GM18870 (cell line): Measurements from ENCODE around the gene CRIM1.

Experiments used
- ATAC-seq: cut with Tn5 transposase; IDR thresholded peaks from one replicate; pipeline ENCODE4 v1.9.1; 2021; ENCODE audit warnings: moderate library complexity; ENCODE audit not compliant: unreplicated experiment

The CRIM1 gene

DNA sequence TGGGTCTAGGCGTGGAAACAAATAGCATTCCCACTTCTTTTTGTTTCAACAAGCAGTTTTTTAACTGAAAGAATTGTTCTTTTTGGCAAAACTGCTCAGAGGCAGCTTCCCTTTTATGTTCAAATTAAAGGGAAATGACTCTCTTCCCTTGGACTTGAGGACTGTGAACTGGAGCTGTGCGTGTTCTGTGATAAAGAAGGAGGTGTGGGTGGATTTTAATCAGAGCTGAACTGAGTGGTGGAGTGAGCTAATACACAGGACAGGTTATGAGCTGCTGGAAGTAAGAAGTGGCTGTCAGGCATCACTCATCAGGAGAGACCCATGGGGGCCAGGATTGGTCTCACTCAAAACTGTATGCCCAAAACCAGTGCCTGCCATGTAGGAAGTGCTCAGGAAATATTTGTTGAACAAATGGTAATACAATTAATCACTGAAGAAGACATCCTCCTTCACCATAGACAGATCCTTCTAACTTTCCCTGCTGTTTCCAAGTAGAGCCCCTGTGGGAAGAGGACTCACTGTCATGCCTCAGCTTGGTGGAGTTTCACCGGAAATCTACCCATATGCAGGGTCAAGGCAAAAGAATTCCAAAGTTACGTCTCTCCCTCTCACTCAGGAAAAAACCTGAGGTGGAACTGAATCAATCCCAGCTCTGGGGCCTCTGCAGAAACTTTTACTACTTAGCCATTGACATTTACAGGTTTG, 186.5 kb downstream of the CRIM1 start:
- ATAC-seq: no peak

DNA sequence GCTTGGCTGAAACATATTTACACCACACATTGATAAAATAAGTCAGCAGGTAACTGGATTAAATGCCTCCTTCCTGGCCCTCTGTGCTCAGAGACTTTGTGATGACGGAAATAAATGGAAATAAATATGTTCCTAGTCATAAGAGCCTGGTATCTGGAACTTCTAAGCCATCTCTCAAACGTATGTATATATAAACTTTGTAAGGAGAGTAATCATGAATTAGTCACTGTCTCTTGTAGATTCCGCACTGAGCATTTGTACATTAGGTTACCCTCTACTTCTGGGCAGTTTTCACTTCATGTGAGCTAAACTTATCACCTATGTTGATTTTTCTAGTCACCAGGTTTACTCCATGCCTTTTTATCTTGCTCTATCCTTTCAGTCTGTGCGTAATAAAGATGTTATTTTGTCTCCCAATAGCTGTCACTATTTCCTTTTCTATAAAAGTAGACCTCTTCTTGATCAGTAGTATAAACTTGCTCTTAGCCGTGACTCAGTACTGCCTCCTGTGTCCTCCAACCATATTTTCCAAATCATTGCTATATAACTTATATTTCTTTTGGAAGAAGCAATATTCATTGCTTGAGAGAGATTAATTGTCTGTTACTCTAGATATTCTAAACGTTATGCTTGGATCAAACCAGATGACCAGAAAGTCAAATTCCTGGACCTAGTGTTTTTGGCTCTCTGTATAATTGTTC, 189.2 kb downstream of the CRIM1 start:
- ATAC-seq: no peak

DNA sequence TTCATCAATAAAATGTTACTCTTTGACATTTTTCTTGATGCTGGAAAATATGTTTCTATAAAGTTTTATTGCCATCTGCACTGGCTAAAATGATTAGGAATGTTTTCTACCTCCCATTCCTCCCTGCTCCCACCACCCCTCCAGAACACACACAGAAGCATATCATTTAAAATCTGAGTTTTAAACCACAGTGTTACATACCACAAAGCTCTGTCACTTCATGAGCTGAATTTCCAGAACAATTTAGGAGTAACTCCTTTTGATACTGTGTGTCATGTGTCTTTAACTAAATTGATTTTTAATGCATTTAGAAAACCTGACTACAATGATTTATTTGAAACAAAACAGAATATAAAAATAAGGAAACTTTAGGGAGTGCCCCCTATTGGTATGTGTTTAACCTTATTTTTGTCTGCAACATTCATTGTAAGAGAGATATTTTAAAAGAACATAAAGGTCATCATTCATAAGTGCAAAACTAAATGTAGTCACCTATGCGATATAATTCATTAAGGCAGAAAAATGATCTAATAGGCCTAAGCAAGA, 190.4 kb downstream of the CRIM1 start:
- no peak for ATAC-seq

DNA sequence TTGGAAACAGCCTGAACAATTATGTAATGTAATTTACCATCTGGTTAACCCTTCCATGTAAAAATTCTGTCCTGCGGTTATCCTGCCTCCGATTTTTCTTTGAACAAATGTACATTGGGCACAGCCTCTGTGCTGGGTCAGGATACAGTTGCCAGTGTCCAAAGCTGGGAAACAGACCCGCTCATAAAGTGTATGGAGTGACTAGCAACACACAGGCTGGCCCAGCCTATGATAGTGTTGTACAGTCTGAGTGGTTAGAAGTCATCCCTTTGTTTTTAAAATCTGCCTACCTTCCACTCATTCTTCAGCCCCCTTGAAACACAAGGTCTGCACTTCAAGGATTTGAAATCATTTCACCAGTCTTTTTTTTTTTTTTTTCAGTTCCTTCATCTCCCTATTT, 192.3 kb downstream of the CRIM1 start:
- no peak for ATAC-seq

DNA sequence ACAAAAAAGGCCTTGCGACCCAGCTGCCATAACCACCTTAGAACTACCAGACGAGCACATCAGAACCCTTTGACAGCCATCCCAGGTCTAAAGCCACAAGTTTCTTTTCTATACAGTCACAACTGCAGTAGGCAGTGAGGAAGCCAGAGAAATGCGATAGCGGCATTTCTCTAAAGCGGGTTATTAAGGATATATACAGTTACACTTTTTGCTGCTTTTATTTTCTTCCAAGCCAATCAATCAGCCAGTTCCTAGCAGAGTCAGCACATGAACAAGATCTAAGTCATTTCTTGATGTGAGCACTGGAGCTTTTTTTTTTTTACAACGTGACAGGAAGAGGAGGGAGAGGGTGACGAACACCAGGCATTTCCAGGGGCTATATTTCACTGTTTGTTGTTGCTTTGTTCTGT, 193.6 kb downstream of the CRIM1 start:
- ATAC-seq: no peak

DNA sequence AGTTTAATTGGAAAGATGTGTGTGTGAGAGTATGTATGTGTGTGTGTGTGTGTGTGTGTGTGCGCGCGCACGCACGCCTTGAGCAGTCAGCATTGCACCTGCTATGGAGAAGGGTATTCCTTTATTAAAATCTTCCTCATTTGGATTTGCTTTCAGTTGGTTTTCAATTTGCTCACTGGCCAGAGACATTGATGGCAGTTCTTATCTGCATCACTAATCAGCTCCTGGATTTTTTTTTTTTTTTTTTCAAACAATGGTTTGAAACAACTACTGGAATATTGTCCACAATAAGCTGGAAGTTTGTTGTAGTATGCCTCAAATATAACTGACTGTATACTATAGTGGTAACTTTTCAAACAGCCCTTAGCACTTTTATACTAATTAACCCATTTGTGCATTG, 194.4 kb downstream of the CRIM1 start:
- no peak for ATAC-seq

DNA sequence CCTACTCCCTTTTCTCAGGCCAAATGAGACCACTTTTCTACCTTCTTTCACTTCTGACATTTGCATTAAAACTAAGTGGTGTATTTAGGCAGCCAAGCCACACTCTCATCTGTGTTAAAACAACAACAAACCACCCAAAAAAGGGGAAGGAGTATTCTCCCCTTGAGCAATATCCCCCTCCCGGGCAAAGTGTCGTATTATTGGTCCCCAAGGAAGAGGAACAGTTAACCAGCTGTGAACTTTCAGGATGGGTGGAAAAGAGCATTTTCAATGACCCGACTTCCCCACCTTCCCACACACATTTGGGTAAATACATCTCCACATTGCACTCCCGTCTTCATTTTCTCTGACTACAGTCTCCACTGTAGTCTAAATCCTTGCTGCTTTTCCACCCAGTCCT, 198.1 kb downstream of the CRIM1 start:
- no peak for ATAC-seq

DNA sequence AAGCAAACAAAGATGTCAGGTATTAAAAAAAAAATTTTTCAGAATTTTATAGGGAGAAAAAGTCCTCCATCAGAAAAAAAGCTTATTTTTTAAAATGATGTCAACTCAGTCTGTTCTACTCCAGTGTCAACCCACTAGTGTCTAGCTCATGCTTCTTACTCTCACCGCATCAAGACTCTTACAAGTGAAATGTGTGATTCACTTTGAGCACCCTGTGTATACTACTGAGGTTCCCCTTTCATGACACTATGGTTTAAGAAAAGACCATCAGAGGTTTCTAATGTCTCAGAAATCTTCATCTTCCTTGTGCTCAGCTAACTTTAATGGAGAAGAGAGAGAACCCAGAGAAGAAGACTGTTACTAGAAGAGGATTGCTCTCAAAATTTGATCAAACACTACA, 199.0 kb downstream of the CRIM1 start:
- ATAC-seq: no peak

DNA sequence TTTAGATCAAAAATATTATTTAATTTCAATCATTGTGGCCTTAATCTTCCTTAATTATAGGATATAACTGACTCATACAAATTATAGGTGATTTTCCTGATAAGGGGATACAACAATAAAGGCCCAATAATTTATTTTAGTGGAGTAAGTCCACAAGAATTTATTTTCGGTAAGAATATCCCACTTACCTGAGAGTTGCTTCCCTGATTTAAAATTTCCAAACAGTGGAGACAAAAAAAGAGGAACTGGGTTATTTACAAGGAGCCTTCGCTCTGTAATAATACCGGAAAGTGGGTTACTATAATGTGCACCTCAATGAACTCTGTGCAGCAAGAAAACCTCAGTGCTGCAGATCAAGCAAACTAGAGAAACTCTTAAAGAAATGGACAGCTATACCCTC, 200.2 kb downstream of the CRIM1 start:
- no peak for ATAC-seq

DNA sequence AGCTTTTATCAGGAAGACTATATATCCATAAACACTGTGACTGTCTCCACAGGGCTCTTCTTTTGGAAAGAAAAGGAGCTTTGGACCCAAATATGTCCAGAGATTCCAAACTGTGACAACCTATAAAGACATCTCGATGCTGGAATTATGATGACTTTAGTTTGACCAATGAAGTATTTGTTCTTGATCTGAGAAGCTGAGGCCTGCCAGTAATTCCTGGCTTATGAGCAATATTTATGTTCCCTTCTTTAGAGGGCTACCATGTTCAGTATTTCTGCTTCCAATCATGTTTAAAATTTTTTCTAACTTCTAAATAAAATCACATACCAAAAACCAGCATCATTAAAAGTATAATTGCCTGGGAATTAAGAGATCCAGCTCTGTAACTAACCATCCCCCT, 201.3 kb downstream of the CRIM1 start:
- ATAC-seq: no peak

DNA sequence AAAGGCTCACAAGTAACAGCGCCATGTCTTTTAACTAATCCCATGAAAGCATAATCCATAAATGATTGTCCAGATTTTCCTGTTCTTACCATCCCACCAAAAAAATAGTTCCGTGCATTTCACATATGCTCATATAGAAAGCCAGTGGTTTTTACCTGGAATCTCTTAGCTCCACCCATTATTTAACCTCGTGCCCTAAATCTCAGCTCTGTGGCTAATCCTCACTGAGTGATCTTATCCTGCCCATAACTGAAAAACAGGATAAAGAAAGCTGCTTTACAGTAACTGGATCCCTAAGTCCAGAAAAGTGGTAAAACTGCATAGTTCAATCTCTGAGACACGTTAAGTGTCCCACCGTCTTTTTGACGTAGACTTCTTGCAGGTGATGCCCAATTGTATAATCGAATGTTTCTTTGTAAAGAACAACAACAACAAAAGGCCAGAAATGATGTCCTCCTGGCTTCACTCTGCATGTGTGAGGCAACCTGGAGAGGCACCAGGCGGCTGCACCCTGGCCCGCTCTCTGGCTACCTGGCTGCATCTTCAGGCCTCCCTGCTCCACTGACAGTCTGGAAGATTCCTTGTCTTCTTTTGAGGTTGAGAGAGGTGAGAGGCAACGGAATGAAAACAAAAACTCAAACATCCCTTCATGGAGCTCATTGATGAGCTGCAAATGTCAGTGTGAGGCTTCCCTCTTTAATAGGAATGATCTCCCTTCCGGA, 203.8 kb downstream of the CRIM1 start:
- no peak for ATAC-seq

DNA sequence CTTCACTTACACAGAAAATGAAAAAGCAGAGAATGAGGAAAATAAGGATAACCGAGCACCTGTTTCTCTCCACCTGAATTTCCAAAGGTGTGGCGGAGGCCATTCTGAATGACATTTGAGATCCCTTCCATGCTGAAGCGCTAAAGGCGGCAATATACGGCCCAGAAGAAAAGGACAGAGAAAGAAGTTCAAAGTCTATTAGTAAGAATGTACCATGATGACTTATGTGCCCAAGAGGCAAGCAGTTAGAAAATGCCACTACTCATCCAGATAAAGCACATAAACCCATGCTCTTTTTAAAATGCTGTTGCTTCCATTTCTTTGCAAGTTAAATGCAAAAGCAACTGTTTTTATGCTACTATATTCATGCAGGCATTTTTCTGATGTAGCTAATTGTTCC, 205.1 kb downstream of the CRIM1 start:
- no peak for ATAC-seq

DNA sequence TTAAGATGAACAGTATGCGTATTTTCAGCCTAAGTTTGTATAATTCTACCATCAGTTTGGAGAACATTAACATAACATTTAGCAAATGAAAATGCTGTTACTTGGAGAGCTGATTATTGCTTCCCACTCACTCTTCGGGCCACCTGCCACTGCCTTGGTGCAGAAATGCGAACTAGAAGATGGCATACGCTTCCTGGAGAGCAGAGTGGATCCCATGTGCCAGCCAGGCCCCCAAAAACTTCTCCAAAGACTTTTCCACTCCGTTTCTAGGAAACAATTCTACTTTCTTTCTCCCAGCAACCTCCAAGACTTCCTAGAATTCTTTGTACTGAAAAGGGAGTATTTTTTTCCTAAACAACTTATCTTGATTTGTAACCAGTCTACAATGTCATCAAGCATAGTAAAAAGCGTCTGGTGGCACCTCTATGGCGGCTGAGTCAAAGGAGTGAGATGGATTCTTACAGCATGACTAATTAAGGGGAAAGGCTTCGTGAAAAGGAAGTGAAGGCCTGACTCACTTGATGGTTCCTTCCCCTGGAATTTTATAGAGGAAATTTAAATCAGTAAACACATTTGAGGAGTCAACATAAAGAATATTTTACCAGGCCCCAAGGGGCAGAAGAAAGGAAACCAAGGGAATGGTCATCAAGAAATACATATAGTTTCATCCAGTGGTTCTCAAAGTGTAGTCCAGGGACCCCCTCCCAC, 205.8 kb downstream of the CRIM1 start:
- no peak for ATAC-seq

DNA sequence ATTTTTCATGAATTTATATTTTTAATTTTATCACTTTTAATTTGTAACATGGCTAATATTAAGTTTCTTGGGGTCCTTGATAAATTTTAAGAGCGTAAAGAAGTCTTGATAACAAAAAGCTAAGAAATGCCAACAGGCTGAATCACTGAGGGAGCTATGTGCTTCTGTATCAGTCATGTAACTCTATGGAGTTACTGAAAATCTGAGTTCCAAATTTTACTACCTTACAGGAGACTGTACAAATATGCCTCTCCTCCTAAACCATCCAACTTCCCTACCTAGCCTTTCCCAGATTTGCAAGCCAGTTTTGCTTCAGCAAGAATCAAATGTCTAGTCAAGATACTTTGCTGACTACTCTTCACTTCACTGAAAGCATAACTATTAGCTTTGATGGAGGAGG, 206.7 kb downstream of the CRIM1 start:
- ATAC-seq: no peak

DNA sequence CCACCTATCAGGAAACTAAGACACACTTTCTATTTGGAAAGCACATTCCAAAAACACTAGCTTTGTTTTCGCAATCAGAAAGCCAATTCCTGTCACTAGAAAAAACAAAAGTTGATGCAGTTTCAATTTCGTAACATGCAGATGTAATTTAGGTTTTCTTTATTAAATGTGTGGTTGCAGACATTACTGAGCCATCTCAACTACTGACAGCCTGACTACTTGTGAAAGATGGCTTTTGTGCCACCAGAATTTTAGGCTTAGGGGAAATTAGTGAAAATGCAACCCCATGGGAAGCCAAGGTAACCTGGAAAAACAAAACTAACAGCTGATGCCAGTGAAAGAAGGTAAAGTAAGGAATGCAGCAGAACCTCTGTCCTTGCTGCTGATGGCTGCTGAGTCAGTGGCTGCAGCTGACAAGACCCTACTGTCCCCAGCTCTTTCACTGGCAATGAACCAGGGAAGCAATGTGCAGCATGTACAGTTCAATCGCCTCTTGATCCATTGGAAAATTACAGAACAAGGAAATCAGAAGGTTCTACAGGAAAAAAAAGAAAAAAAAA, 207.5 kb downstream of the CRIM1 start:
- ATAC-seq: no peak

DNA sequence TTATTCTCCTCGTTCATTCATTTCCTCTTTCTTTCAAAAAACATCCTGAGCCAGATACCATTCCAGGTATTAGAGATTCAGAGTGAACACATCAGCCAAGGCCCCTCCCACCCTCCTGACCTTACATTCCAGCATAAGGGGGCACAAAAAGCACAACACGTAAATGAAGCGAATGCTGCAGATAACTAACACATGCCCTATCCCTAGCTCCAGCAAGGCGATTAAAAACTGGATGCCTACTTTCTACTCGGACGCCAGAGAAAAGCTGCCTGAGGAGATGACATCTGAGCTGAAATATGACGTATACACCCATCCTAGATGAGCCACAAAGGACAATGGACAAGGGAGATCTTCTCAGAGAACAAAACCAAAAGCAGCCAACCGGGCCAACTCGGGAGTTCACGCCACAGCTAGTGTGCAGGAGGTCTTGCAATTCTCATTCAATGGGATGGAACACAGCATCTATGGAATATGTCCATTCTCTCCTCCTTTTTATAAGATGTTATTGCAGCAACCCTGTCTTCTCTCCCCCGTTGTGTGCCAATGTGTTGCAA, 208.9 kb downstream of the CRIM1 start:
- no peak for ATAC-seq

DNA sequence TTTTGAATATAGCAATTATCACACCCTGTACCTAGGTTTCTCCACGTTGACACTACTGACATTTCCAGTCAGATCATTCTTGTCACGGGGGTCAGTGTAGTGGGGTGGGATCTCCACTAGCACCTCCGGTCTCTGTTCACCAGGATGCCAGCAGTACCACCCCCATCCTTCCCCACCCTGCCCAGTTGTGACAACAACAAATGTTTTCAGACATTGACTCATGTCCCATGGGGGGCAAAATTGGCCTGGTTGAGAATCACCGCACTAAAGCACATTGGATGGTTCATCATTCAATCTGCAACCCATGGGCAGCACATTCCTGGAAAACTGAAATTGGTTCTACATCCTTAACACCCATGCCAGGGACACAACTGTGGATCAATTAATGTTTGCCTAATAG, 210.1 kb downstream of the CRIM1 start:
- no peak for ATAC-seq

DNA sequence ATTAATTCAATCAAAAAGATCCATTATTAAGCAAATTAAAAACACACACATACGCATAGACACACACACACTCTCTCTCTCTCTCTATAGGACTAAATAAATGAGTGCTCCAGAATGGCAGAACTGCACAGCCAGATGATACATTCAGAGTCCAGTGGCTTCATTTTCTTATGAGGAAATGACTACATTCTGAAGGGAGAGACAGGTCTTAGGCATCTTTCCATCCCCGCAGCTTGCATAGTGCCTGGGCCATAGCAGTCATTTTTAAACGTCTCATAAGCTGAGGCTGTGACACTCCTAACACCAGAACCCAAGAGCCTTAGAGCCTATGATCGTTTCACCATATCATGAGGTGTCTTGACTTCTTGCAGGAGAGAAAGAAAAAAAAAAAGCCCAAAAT, 211.3 kb downstream of the CRIM1 start:
- no peak for ATAC-seq

DNA sequence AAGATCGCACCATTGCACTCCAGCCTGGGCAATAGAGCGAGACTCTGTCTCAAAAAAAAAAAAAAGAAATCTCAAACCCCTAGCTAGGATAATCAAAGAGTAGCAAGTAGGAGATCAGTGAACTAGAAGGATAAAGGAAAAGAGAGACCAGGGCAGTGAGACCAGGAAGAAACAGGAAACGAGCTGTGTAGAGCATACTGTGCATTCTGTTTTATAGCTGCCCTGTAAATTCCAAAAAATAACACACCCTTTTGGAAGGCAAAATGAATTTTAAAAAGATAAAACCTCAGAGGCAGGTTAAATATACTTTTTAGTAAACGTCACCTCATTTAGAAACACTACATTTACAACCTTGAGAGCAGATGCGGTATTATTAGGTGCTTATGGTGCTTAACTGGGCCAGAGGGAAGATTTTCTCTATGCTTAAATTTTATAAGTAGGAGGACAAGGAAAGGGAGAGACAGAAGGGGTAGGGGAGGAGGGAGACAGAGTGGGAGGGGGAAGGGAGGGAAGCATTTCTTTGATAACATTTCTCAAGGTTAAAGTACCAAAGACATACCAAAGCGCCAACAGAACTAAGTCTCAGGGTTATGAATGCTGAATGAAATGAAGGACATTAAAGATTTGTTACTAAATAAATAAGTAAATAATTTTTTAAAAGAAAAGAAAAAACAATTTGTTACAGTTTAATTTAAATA, 212.3 kb downstream of the CRIM1 start:
- ATAC-seq: no peak
